ELF-1 (cell line): ENCODE measurements around the gene ARHGAP25.

Source experiments
- DNase-seq: peaks from one replicate; pipeline ENCODE4 v3.0.0-alpha.2; 2016; ENCODE audit warnings: low read depth, low spot score

The ARHGAP25 gene

DNA sequence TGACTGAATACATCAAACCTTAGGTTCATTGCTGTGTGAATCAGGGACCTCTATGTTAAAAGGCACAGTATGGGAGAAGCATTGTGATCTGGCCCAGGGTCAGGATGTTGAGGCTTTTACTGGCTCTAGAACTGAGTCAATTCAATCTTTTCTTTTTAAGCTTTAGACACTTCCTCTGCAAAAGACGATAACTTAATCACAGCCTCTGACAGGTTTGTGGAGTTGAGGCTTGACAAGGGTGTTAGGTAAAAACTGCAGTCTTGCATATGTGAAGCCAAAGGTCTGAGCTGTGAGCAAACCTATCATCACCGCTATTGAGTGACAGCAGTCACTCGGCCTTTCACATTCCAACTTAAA is 17.3 kb upstream of the ARHGAP25 start:
- DNase-seq: no peak

DNA sequence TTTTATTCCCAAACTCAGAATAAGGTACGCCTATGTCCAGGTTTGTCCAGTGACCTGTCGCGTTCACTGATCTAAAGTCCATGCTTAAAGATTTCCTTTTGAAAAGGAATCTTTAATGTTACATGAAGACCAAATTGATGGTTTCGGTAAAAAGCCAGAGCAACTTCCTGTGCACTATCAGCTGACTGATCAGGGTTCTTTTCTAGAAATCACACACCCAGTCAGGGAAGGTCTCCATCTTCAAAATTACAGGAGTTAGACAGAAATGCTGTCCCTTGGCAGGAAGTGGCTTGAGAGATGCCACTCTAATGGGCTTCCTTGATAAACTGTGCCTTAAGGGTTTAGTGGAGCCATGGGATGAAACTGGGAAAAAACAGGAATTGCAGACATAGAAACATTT is 14.7 kb upstream of the ARHGAP25 start:
- no peak for DNase-seq

GRCh38 chr2:68720665-68721064 is 13.9 kb upstream of the ARHGAP25 start:
- DNase-seq: no peak

DNA sequence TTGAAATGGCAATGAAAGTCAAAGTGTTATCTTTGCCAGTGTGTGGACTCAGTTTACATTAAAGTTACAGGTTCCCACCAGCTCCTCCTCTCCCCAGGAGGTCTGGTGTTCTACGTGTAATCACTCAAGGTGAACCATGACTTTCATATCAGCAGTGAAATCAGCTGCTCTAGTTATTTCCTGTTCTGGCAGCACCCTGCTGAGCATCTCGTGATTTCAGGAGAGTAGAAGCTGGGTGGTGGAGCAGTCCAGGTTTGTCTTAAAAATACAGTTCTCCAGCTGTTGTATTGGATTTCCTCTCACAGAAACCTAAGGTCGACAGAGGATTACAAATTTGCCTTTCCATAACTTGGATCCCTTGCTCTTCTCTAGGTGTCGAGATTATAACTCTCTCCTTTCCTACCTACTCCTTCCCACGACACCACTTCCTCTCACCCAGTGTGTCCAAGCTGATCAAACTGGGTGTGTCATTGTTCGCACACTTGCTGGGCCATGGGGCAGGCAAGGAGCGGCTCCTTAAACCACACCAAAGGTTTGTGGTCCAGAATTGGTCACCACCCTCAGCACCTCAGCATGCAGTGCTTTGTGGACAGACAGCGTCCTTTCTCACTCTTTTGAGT is 13.0 kb upstream of the ARHGAP25 start:
- no peak for DNase-seq

- peak; percentile 29 for DNase-seq
Observed at GRCh38 chr2:68722712-68723111, 11.9 kb upstream of the ARHGAP25 start.

GRCh38 chr2:68723181-68723580 is 11.4 kb upstream of the ARHGAP25 start:
- no peak for DNase-seq

GRCh38 chr2:68726100-68726499 is 8.5 kb upstream of the ARHGAP25 start:
- DNase-seq: no peak

DNA sequence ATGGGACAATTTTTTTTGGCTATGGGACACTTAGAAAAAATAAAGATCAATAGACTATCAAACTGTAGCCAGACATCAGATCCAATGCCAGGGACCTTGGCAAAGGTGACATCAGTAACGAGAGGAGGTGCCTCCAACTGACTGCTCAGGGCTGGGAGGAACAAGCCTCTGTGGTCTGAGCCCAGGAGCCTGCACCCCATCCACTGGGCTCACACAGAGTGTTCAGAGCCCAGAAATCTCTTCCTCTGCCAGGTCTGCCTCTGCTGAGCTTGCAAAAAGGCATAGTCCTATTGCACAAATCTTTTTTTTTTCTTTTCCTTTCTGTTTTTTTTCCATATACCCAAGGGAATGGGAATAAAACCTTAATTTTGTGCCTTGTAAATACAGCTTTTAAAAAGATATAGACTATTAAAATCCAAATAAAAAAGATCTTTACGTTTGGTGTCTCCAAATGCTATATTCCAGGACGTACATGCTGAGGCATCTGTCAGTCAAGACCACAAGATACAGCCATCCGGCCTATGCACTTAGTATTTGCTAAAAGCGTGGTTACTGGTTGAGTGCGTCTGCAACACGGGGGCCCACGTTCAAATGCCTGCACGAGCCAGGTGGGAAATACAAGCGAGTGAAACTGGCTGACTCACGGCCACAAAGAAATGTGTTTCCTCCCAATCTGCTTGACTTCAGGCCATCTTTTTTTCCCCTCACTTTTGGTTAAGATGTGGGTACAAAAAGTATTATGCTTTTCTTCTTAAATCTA is 7.8 kb upstream of the ARHGAP25 start:
- no peak for DNase-seq

- no peak for DNase-seq
Observed at GRCh38 chr2:68727683-68728375, 6.8 kb upstream of the ARHGAP25 start.

- no peak for DNase-seq
Observed at GRCh38 chr2:68730828-68731227, 3.8 kb upstream of the ARHGAP25 start.

DNA sequence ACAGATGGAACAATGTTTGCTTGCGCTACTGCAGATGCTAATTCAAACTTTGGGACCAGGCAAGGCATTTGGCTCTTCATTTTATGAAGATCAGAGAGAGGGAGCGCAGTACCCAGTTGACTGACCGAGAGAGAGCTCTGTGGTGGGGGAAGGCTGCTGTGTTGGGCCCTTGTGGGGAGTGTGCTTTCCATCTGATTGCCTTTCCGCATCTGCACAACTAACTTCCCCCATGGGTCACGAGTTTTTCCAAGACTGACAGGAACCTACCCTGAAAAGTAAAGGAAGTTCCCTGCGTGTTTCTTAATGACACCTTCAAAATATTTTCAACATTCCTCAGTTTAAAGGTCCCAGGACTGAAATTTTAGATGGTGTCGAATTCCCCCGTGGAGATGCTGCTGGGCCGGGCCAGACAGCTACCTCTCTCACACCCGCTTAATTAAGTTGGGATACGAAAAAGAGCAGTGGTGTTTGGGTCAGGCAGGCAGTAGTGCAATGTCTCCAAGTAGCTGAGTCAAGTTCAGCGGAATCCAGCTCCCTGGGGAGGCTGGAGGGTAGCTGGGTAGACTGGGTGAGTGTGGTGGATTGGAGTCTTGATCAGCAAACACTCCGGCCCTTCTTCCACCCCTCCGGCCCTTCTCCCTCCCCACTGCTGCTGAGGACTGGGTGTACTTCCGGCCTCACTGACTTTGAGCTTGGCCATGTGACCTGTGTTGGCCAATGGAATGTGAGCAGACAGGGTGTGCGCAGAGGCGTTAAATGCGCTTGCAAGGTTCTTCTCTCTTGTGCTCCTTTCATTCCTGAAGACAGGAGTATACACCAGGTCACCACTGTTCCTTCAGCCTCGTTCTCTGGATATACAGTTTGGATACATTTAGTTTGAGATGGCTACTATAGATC is 2.3 kb upstream of the ARHGAP25 start:
- DNase-seq: no peak

GRCh38 chr2:68733365-68733764 is 1.2 kb upstream of the ARHGAP25 start:
- DNase-seq: no peak

DNA sequence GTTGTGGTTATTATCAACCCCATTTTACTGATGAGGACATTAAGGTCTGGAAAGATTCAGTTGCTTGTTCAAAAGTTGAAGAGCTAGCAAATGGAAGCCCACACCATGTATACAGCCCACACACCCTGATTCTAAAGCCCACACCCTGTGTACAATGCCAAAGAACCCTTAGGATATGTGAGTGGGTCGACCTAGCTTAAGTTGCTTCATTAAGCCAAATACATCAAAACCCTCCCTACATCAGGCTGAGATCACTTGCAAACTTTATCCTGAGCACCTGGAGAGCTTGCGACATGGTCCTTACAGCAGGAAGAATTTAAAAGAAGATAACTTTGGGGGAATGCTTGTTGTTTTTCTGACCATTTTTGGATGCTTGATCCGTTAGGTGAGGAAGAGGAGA is 435 bp upstream of the ARHGAP25 start:
- DNase-seq: no peak

DNA sequence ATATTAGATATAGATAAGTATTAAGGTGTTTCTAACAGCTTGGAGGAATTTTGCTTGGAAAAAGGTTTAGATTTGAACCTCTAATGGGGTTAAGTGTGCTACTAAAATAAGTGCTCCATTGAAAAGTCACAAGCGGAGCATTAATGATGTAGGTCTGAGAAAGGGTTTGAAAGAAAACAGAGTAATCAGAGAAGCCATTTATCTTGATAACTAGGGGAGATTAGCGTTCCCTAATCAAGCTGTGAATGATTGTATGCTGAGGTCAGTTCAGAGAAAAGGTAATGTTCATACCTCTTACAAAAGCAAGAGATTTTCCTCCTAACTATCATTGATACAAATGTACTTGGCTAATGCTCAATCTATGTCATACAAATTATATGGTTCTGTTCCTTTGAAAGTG is 1.5 kb downstream of the ARHGAP25 start:
- no peak for DNase-seq

- DNase-seq: no peak
Observed at GRCh38 chr2:68737711-68738110, 3.1 kb downstream of the ARHGAP25 start.

DNA sequence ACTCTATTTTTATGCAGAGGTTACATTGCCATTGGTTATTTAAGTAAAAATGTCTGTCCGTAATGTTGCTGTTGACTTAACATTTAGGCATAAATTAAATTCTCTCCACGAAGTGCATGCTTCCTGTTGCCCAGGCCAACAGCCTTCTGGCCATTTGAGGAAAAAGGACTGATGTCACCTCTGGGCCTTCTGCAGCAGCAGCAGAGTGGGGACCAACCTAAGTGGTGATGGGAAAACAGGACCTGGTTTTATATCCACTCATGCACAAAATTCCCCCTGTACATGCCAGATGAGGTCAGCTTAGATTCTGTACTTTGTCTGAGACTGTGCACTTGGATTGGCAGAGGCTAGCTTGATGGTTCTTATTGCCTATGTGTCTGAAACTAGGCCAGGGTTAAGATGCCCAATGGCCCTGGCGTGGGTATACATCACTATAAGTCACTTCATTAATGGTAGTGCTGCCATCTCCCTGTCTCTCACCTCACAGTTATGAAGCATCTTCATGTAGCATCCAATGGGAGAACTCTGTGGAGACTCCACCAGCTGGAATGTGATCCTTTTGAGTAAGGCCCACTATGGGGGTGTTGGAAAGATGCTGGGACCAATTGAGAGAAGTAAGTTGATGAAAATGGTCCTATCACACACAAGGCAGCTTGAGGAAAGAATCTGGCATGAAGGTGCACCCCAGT is 4.4 kb downstream of the ARHGAP25 start:
- DNase-seq: no peak

DNA sequence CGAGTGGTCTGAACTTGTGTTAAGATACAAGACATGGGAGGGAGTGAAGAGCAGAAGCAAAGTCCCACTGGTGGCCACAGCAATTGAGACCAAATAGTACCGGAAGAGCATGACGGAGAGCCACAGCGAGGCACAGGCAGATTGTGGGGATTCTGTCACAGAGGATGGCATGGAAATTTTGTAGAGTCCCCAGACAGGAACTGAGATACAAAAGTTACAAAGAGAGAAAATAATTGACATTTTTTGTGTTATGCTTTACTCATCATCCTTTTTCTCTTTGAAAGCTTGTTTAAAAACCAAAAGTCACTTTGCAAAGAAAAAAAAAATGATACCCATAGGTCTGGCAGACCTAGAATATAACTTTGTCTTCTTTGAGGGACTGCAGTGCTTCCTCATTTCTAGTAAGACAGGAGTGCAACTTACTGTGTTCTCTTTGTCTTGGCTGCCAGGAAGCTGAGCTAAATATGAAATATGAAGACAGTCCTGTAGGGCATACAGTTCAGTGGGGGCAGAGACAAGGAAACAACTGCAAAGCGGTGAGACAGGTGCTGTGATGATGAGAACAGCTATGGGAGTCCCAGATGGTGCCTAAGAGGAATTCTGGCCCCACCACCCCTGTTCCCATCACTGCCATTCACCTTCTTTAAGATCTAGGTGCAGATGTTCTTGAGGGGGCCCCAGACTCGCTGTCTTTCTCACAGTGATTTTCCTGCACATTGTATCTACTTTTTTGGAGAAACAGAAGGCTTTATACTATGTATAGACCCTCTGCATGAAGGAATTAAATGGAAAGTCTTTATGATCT is 5.2 kb downstream of the ARHGAP25 start:
- DNase-seq: no peak

DNA sequence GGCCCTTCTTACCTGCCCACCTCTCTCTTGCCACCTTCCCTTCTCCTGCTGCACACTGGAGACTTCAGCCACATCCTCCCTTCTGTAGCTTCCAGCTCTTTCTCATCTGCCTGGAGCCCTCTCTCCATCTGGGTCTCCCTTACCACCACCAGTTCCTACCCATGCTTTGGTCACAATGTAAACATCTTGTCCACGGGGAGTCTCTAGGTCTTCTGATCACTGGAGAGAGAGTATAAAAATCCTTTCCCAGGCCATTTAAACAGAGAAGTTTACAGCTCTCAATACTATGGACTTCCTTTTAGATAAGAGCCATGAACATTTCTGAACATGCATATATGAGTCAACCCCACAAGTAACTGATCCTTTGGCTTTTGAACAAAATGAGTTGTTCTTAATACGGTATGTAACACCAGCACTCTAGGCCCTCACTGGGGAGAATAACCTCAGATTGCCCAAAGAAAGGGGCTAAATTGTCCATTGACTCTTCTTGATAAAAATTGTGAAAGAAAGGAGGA is 5.8 kb downstream of the ARHGAP25 start:
- no peak for DNase-seq

DNA sequence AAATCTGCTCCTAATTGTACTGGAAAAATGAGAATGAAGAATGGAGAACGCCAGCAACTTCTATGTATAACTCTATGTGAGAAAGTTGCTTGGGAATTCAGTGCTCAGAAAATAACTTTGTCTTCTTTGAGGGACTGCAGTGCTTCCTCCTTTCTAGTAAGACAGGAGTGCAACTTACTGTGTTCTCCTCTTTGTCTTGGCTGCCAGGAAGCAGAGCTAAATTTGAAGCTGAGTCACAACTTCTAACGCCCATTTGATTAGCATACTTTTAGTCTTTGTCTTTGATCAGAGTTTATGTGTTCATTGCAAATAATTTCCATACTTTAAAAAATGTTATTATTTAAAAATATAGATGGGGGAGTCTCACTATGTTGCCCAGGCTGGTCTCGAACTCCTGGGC is 6.6 kb downstream of the ARHGAP25 start:
- DNase-seq: no peak

- no peak for DNase-seq
Observed at GRCh38 chr2:68741805-68742306, 7.2 kb downstream of the ARHGAP25 start.
